Adrenal gland (tissue), 5 donors: ENCODE measurements around the gene PERP.

Experiments used
- CTCF ChIP-seq, 6 experiments: fragments of 450-650 bp in 4 of 6; fragments of 200-600 bp in 2 of 6; sonication (generic) in 1 of 6; IDR thresholded peaks; 1 replicate in 5 of 6; 2 replicates in 1 of 6; pipeline versions ENCODE4 v1.5.1 to v1.8.0; 2016 to 2021; ENCODE audit warnings: antibody characterized with exemption in 6 of 6, mild to moderate bottlenecking in 2 of 6, moderate library complexity in 1 of 6
- POLR2A ChIP-seq, 2 donors: fragments of 450-650 bp; IDR thresholded peaks; one replicate each; pipeline ENCODE4 v1.6.1; 2017; ENCODE audit warnings: antibody characterized with exemption in 2 of 2, mild to moderate bottlenecking in 2 of 2, moderate library complexity in 1 of 2
- donor health status: DM: no; HTN: no; CAD: no.

- TF ChIP-seq POLR2A (IDR thresholded peaks at IDR 0.05) (no peak), CTCF (IDR thresholded peaks at IDR 0.05) (no peak)
Observed at GRCh38 chr6:138078491-138078890, 28.7 kb downstream of the PERP start.
